Thyroid gland (tissue), 4 donors: Measurements from ENCODE around the gene SLC23A2.
"Not testable (repeated sequence)": the region's sequence is repeated elsewhere in the genome, so short reads cannot be mapped to it uniquely, and the experiment has no call there.

Source experiments
- CTCF ChIP-seq, 6 experiments: fragments of 200-600 bp in 3 of 6; fragments of 450-650 bp in 3 of 6; sonication (generic) in 3 of 6; IDR thresholded peaks; one replicate each; pipeline ENCODE4 v1.5.1; 2016 to 2019; ENCODE audit warnings: antibody characterized with exemption in 6 of 6, mild to moderate bottlenecking in 2 of 6, inconsistent platforms in 1 of 6, moderate library complexity in 1 of 6
- POLR2A ChIP-seq, 2 donors: fragments of 450-650 bp; IDR thresholded peaks; one replicate each; pipeline ENCODE4 v1.6.1; 2017; ENCODE audit warnings: antibody characterized with exemption in 2 of 2, mild to moderate bottlenecking in 2 of 2, moderate library complexity in 1 of 2

GRCh38 chr20:5004825-5005224, 3.5 kb upstream of the SLC23A2 start:
- not testable (repeated sequence) for TF ChIP-seq CTCF, POLR2A (IDR thresholded peaks at IDR 0.05)
